Measurements from ENCODE around the gene SLC25A20.

Gene SLC25A20

GRCh38 chr3:48899273-48899672 lies 591 bp upstream of the SLC25A20 start:
- DNase-seq (ENCODE audit: low read depth, low spot score): no peak

GRCh38 chr3:48897460-48898376 lies 964 bp downstream of the SLC25A20 start:
- DNase-seq (ENCODE audit: low read depth, low spot score): peak; percentile 16

- no peak for DNase-seq (ENCODE audit: low read depth, low spot score)
Measured at GRCh38 chr3:48896936-48897335, 1.7 kb downstream of the SLC25A20 start.

GRCh38 chr3:48894516-48894915 lies 4.2 kb downstream of the SLC25A20 start:
- no peak for DNase-seq (ENCODE audit: low read depth, low spot score)

- no peak for DNase-seq (ENCODE audit: low read depth, low spot score)
Measured at GRCh38 chr3:48891606-48892005, 7.1 kb downstream of the SLC25A20 start.

GRCh38 chr3:48885753-48886152 lies 12.9 kb downstream of the SLC25A20 start:
- no peak for DNase-seq (ENCODE audit: low read depth, low spot score)

DNA sequence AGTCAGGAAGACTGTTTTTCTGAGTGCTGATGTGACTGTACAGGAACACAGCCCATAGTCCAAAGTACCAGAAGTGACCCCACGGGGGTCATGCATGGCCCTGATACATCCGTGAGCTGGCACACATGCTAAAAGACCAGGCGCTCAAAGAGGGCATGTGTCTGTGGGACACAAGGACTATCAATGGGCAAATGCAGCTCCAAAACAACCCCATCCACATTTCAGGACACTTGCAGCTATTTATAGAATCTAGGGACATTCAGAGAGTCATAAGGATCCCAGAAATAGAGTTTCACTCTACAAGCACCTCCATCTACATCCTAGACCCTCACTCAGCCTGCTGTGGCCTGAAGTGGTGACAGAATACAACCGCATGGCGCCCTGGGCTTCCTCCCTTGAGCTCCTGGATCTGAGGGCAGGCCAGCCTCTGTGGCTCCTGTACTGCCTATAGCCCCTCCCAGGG lies 17.0 kb downstream of the SLC25A20 start:
- no peak for DNase-seq (ENCODE audit: low read depth, low spot score)

GRCh38 chr3:48881006-48881405 lies 17.7 kb downstream of the SLC25A20 start:
- DNase-seq (ENCODE audit: low read depth, low spot score): no peak

GRCh38 chr3:48879994-48880377 lies 18.7 kb downstream of the SLC25A20 start:
- DNase-seq (ENCODE audit: low read depth, low spot score): no peak

GRCh38 chr3:48879307-48879993 lies 19.2 kb downstream of the SLC25A20 start:
- DNase-seq (ENCODE audit: low read depth, low spot score): no peak

- DNase-seq (ENCODE audit: low read depth, low spot score): no peak
Measured at GRCh38 chr3:48877671-48878070, 21.0 kb downstream of the SLC25A20 start.

- DNase-seq (ENCODE audit: low read depth, low spot score): no peak
Measured at GRCh38 chr3:48863122-48863521, 35.6 kb downstream of the SLC25A20 start.

DNA sequence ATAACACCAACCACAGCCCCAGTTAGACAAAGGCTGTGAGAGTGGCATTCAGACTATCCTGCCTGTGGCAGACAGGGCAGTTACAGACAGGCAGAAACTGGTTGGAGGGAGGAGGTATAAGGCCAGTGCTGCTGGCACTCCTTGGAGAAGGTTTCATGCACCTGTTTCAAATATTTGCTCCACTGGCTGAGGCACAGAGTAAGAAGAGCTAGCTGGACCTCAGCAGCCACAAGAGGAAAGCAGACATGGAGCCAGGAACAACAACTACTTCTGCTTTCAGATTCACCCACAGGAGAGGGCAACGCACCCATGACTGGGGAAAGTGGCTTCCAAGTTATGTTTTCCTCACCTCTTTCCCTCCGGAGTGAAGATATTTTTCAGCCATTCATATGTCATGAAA lies 39.5 kb downstream of the SLC25A20 start:
- DNase-seq (ENCODE audit: low read depth, low spot score): no peak

GRCh38 chr3:48858709-48859108 lies 40.0 kb downstream of the SLC25A20 start:
- no peak for DNase-seq (ENCODE audit: low read depth, low spot score)

DNA sequence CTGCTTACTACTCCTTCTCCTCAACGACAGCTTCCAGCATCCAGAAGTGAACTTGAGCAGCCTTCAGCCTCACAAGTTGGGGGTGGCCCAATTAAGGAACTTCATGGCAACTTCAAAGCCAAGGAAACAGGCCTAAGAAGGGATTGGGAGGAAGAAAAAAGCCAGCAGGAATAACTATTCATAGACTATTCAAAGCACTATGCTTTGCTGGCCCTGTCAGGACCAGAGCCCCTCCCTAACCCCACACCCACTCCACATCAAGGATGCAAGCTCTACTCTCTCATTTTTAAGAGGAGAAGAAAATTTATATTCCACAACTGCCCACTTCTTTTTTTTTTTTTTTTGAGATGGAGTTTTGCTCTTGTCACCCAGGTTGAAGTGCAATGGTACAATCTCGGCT lies 41.0 kb downstream of the SLC25A20 start:
- DNase-seq (ENCODE audit: low read depth, low spot score): no peak

GRCh38 chr3:48856469-48856868 lies 42.2 kb downstream of the SLC25A20 start:
- DNase-seq (ENCODE audit: low read depth, low spot score): no peak

DNA sequence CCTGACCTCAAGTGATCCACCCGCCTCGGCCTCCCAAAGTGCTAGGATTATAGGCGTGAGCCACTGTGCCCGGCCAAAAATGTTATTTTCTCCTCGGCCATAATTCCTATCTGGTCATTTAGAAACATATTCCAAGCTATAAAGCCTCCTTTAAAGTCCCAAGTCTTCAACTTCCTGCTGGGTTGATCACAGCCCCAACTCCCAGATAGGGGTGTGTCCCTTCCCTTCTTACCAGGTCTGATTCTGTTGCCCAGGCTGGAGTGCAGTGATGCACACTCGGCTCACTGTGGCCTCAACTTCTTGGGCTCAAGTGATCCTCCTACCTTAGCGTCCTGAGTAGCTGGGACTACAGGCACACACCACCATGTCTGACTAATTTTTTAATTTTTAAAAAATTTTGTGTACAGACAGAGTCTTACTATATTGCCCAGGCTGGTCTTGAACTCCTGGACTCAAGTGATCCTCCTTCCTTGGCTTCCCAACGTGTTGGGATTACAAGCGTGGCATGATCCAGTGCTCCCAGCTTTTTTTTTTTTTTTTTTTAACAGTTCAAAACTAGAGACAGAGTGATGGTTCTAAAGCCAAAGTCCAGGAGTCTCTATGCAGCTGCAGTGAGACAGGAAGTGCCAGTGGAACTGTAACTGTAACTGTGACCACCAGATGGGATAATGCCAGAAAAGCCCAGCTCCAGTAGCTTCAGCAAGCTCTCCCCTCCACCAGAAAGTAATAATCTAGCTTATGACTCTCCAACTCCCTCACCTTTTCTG lies 42.8 kb downstream of the SLC25A20 start:
- no peak for DNase-seq (ENCODE audit: low read depth, low spot score)

DNA sequence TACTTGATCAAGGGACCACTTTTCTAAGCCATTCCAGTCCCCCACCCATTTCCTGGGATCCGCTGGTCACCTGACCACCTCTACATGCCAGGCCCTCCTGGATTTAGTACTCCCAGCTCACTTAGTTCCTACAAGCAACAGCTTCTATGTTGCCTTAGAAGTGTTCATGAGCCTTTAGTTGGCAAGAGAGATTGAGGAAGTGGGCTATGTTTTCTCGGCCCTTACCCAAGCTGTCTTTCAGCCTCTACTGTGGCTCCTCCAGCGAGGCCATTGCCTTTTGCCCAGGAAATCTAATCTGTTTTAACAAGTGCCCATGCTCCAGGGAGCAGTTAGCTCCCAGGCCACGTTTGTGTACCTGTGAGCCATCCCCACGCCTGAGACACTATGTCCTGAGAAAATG lies 46.5 kb downstream of the SLC25A20 start:
- DNase-seq (ENCODE audit: low read depth, low spot score): no peak

- DNase-seq (ENCODE audit: low read depth, low spot score): peak; percentile 22
Measured at GRCh38 chr3:48851407-48851806, 47.3 kb downstream of the SLC25A20 start.

DNA sequence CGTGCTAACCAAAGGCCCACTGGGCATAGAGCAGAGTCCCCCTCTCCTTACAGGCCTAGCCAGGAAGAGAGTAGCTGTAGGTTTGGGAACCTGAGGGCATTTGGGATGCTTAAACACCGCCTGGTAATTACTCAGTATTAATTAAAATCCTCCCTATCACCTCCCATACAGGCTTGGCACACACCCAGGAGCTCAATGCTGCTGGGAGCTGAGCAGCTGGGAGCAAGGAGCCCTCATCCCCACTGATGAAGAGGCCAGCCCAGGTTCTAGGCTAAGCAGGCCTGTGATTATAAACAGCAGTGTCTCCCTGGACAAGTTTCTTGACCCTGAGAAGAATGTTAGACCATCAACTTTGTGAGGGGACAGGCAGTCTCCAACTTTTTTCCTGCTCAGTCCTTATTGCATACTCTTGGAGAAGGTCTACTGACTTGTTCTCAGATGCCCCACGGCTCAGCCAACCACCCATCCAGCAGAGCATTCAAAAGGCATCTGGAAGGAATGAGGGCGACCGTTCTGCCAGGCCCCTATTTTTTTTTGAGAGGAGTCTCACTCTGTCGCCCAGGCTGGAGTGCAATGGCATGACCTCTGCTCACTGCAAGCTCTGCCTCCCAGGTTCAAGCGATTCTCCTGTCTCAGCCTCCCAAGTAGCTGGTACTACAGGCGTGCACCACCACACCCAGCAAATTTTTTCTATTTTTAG lies 49.7 kb downstream of the SLC25A20 start:
- DNase-seq (ENCODE audit: low read depth, low spot score): no peak
